ENCODE measurements around the gene FBXO47.
"Not testable (repeated sequence)": the region's sequence is repeated elsewhere in the genome, so short reads cannot be mapped to it uniquely, and the experiment has no call there.

Gene FBXO47

DNA sequence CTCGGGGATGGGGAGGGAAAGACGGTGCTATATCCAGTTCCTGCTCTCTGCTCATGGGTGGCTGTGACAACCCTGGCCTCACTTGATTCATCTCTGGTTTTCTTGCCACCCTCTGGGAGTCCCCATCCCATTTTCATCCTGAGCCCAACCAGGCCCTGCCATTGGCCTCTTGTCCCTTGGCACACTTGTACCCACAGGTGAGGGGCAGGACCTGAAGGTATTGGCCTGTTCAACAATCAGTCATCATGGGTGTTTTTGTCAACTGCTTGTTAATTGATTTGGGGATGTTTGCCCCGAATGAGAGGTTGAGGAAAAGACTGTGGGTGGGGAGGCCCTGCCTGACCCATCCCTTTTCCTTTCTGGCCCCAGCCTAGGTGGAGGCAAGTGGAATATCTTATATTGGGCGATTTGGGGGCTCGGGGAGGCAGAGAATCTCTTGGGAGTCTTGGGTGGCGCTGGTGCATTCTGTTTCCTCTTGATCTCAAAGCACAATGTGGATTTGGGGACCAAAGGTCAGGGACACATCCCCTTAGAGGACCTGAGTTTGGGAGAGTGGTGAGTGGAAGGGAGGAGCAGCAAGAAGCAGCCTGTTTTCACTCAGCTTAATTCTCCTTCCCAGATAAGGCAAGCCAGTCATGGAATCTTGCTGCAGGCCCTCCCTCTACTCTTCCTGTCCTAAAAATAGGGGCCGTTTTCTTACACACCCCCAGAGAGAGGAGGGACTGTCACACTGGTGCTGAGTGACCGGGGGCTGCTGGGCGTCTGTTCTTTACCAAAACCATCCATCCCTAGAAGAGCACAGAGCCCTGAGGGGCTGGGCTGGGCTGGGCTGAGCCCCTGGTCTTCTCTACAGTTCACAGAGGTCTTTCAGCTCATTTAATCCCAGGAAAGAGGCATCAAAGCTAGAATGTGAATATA is 46.6 kb downstream of the FBXO47 start:
- no peak for DNase-seq

GRCh38 chr17:38919316-38920078 is 47.7 kb downstream of the FBXO47 start:
- DNase-seq: no peak

DNA sequence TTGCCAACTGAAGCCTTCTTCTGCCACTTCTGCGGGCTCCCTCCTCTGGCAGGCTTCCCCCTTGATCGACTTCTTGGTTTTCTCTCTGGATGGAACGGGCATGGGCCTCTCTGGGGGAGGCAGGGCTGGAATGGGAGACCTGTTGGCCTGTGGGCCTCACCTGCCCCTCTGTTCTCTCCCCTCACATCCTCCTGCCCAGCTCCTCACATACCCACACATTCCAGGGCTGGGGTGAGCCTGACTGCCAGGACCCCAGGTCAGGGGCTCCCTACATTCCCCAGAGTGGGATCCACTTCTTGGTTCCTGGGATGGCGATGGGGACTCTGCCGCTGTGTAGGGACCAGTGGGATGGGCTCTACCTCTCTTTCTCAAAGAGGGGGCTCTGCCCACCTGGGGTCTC is 48.3 kb downstream of the FBXO47 start:
- no peak for DNase-seq

GRCh38 chr17:38918129-38918913 is 48.9 kb downstream of the FBXO47 start:
- no peak for DNase-seq

DNA sequence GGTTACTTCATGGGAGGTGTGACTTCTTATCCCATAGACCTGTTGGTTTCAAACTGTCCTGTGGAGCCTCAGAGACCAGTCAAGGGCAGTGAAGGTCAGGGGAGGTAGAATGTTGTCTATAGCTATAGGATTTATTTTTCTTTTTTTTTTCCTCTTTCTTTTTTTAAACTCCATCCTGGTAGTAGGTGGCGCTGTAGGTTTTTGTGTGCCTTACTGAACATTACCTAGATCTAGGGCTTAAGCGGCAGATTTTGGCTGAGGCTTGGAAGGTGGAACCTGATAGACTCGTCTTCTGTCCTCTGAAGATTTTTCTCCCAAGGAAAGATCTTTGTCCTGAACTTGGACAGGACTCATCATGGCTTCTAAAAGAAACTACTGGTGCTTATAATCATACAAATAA is 49.9 kb downstream of the FBXO47 start:
- DNase-seq: no peak

DNA sequence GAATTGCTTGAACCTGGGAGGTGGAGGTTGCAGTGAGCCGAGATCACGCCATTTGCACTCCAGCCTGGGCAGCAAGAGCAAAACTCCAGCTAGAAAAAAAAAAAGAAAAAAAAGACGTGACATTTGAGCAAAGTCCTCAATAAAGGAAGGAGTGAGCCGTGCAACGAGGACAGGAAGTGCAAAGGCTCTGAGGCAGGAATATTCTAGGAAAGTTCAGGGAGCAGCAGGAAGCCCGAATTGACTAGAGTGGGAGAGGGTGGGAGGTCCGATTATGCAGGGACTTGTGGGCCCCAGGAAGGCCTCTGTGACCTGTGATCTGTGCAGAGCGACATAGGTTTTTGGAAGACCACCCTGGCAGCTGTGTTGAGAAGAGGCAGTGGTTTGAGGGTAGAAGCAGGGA is 50.4 kb downstream of the FBXO47 start:
- DNase-seq: no peak

GRCh38 chr17:38915639-38915995 is 51.6 kb downstream of the FBXO47 start:
- DNase-seq: no peak

- DNase-seq: no peak
Measured at GRCh38 chr17:38914741-38915638, 52.2 kb downstream of the FBXO47 start.

- DNase-seq: peak; percentile 36
Measured at GRCh38 chr17:38912221-38912813, 54.9 kb downstream of the FBXO47 start.

- DNase-seq: not testable (repeated sequence)
Measured at GRCh38 chr17:38911731-38912081, 55.5 kb downstream of the FBXO47 start.

DNA sequence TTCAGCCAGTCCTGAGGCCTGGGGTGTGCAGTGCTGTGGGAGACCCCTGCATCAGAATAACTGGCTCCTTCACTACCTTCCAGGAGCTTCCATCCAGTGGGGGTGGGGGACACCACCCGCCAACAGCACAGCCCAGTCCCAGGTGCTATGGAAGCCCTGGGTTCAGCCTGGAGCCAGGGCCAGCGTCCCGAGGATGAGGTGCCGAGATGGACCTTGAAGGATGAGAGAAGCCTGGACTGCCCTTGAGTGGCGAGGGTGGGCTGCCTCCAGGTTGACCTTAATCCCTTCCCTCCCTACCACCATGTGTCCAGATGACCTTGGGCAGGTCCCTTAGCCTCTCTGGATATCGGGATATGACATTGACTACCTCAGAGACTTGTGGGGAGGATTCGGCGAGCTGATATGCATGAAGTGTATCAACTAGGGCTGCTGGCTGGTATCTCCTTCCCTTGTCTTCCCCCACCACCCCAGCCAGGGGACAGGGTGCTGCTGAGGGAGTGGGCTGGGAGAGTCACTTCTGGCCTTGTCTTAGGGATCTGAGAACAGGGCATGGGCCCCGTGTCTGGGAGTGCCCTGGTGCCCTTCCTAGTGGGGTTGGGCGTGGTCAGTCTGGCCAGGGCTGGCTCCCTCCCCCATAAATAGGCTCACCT is 56.0 kb downstream of the FBXO47 start:
- DNase-seq: no peak

DNA sequence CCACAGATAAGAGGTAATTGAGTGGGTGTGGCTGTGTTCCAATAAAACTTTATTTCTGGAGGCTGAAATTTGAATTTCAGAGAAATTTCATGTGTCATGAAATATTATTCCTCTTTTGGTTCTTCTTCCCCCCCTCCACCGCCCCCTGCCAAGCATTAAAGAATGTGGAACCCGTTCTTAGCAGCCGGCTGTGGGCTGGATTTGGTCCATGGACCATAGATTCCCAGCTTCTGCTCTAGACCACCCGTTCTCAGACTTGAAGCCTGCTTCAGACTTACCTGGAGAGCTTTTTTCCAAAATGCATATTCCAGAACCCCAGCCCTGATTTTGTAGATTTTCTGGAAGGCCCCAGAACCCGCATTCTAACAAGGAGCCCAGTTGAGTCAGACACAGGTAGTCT is 56.9 kb downstream of the FBXO47 start:
- no peak for DNase-seq

DNA sequence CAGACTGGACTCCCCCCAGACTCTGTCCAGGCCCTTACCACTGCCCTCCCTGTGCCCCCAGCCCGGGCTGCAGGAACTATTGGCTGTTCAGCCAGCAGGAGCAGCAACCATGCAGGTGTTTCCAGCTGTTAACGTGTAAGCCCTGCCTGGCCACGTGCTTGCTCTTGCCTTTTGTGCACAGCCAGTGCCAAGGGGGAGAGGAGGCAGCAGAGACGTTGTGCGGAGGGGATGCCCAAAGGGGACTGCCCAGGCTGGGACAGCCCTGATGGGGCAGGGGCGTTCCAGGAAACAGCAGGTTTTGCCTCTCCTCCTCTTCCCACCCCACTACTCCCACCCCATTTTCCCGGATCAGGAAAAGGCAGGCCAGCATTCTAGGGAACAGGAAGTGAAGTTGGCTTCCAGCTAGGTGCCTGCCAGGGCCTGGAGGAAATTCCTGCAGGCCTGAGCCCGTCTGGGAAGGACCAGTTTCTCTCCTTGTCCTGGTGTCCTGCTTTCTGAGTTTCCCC is 58.5 kb downstream of the FBXO47 start:
- no peak for DNase-seq

DNA sequence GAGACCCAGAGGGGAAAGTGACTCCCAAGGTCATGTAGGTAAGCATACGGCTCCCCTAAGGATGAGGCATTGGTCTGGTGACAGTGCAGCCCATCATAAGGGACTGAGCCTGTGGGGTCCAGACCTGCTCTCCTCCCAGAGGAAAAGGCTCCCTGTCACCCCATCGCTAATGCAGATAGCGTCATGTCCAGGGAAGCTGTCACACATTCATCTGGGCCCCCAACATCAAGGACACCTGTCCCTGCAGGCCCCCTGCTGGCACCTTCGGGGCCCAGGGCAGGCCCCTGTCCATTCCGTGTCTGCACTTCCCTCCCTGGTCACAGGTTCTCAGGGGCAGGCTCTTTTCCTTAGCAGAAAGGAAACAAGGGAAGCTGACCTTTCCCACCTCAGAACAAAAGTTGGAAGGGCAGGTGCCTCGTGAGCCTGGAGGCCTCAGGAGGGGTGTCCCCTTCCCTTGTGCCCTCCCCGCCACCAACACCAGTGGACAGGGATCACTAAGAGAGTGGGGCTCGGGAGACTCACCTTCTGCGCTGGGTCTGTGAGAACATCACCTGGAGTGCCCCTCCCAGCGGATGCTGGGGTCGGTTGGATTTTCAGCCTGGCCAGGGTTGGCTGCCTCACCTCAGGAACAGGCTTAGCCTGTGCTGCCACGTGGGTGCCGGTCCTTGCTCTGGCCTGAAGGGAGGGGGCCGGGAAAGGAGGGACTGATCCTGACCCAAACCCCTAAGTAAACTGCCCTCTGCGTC is 59.1 kb downstream of the FBXO47 start:
- DNase-seq: no peak

DNA sequence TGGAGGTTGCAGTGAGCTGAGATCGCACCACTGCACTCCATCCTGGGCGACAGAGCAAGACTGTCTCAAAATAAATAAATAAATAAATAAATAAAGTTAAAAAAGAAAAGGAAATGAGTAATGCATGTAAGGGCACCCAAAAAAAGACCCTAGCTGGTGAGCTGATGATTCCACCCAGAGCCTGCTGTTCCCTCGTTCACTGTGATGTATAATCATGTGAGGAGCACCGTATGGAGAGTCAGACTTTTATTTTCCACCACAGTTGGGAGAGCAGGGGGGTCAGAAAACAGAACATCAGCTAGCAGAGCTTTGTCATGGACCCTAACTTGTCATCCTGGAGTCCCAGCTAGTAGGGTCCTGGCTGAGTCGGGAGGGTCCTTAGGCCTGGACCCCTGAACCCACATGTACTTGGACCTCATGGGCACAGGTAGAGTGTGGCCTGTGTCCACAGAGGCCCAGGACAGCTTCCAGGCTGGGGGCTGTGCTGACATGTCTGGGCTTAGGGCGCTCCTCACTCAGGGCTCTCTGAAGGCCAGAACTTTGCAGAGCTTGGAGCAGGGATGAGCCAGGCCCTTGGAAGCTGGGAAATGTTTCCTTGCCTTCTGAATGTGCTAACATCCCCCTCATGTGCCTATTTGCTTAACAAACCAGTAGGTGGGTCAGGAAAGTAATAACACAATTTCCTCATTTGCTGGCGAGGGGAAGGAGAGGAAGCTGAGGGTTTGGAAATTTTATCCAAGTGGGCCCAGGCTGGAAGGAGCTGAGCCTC is 60.6 kb downstream of the FBXO47 start:
- DNase-seq: no peak

DNA sequence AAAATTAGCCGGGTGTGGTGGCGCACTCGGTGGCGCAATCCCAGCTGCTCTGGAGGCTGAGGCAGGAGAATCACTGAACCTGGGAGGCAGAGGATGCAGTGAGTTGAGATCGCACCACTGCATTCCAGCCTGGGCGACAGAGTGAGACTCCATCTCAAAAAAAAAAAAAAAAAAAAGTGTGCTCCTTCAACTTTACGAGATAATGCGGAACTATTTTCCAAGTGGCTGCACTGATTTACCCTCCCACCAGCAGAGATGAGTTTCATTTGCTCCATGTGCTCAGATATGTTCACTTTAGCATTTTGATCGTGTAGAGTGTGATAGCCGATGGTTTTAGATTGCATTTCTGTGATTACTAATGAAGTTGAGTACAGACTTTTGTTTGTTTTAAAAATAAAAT is 61.8 kb downstream of the FBXO47 start:
- no peak for DNase-seq

- DNase-seq: no peak
Measured at GRCh38 chr17:38904892-38905291, 62.3 kb downstream of the FBXO47 start.

- DNase-seq: no peak
Measured at GRCh38 chr17:38903404-38903803, 63.8 kb downstream of the FBXO47 start.

GRCh38 chr17:38900978-38901656 is 66.1 kb downstream of the FBXO47 start:
- DNase-seq: peak; percentile 98
